ENCODE measurements around the gene MPV17L2. TPM values are rescaled to one million over a fixed set of nuclear protein-coding genes. Genes with fewer than 3 reads are reported as not detected.

Gene MPV17L2
- total RNA-seq, 1 experiment from 2014 or later = 13.3 TPM

DNA sequence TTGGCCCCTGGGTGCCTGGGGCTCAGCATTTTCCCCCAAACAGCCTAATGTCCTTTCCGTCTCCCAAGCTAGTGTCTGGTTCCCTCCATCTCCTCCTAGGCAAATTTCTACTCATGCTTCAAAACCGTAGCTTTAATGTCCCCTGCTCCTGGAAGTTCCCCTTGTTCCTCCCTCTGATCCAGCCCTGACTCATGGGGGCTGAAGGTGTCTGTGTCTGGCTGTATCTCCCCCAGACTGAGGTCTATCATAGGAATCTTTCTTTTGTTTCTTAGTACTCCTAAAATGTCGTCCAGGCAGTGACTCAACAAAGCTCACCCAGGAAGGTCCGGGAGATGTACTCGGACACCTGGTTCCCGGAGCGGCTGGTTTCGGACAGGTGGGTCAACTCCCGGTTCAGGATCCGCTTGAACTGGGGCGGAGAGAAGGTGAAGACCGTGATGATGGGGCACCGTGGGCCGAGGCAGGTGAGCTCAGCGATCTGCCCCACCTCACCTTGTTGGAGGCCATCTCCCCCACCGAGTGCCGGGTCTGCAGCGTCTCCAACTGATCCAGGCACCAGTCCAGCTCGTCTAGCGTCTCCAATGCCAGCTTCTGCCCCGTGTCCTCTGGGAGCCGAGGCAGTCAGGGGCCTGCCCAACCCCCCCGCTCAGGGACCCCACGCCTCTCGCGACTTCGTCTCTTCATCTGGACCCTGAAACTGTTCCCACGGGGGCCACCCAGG is 27.1 kb downstream of the MPV17L2 start:
- H3K27me3 ChIP-seq (ENCODE audit: control insufficient read depth, insufficient read depth, low read length) = no peaks in the 10 kb centered on the region
- no peaks in the 10 kb centered on the region; the same call in 1 of the 2 replicates for H3K4me1 ChIP-seq (ENCODE audit: control insufficient read depth, insufficient read depth, low read length)
- H3K9me3 ChIP-seq (ENCODE audit: control insufficient read depth, insufficient read depth, low read depth, low read length) = no peaks in the 10 kb centered on the region
- no peaks in the 10 kb centered on the region for H3K36me3 ChIP-seq (ENCODE audit: control insufficient read depth, insufficient read depth, low read length)
- in situ Hi-C loops (cut with HindIII; ENCODE audit: low pct_unique_long_range_greater_than_20kb, low sequenced_read_pairs) (no loop called here), intact Hi-C loops (cut with micrococcal nuclease; ENCODE audit: unreplicated experiment) (no loop called here)
- ChIA-PET POLR2A (interaction anchor here (0.7 kb wide), 1 partner anchor 40 kb away, joined by 3 read pairs; no protein-coding TSS in a partner anchor), CTCF (interaction anchor here (0.6 kb wide), 1 partner anchor 53 kb away, joined by 3 read pairs; no protein-coding TSS in a partner anchor)
- no TSS peak for BruUV-seq (replicated peaks)
- H3K4me3 ChIP-seq (ENCODE audit: low read depth in 2 of 2, low read length in 2 of 2) = no peak overlapping the region
- no peak overlapping the region for H3K27ac ChIP-seq (ENCODE audit: low read length)
- ATAC-seq (no peak), DNase-seq (ENCODE audit: low read depth, low spot score) (no peak)
- TF ChIP-seq, protein P1, sequence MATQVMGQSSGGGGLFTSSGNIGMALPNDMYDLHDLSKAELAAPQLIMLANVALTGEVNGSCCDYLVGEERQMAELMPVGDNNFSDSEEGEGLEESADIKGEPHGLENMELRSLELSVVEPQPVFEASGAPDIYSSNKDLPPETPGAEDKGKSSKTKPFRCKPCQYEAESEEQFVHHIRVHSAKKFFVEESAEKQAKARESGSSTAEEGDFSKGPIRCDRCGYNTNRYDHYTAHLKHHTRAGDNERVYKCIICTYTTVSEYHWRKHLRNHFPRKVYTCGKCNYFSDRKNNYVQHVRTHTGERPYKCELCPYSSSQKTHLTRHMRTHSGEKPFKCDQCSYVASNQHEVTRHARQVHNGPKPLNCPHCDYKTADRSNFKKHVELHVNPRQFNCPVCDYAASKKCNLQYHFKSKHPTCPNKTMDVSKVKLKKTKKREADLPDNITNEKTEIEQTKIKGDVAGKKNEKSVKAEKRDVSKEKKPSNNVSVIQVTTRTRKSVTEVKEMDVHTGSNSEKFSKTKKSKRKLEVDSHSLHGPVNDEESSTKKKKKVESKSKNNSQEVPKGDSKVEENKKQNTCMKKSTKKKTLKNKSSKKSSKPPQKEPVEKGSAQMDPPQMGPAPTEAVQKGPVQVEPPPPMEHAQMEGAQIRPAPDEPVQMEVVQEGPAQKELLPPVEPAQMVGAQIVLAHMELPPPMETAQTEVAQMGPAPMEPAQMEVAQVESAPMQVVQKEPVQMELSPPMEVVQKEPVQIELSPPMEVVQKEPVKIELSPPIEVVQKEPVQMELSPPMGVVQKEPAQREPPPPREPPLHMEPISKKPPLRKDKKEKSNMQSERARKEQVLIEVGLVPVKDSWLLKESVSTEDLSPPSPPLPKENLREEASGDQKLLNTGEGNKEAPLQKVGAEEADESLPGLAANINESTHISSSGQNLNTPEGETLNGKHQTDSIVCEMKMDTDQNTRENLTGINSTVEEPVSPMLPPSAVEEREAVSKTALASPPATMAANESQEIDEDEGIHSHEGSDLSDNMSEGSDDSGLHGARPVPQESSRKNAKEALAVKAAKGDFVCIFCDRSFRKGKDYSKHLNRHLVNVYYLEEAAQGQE (IDR thresholded peaks at IDR 0.05; ENCODE audit: insufficient read depth in 1 of 2, low read depth in 2 of 2, low read length in 1 of 2) = no peak
- no peak for TF ChIP-seq SIN3A (IDR thresholded peaks at IDR 0.05; ENCODE audit: borderline replicate concordance, insufficient read depth, low read depth, low read length)
- TF ChIP-seq, protein P2, sequence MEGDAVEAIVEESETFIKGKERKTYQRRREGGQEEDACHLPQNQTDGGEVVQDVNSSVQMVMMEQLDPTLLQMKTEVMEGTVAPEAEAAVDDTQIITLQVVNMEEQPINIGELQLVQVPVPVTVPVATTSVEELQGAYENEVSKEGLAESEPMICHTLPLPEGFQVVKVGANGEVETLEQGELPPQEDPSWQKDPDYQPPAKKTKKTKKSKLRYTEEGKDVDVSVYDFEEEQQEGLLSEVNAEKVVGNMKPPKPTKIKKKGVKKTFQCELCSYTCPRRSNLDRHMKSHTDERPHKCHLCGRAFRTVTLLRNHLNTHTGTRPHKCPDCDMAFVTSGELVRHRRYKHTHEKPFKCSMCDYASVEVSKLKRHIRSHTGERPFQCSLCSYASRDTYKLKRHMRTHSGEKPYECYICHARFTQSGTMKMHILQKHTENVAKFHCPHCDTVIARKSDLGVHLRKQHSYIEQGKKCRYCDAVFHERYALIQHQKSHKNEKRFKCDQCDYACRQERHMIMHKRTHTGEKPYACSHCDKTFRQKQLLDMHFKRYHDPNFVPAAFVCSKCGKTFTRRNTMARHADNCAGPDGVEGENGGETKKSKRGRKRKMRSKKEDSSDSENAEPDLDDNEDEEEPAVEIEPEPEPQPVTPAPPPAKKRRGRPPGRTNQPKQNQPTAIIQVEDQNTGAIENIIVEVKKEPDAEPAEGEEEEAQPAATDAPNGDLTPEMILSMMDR (IDR thresholded peaks at IDR 0.05) = no peak
- TF ChIP-seq TCF7L2 (IDR thresholded peaks at IDR 0.05; ENCODE audit: low read depth, low read length) = no peak
- no peak for TF ChIP-seq POLR2AphosphoS5 (IDR thresholded peaks at IDR 0.05; ENCODE audit: low read depth, low read length)

DNA sequence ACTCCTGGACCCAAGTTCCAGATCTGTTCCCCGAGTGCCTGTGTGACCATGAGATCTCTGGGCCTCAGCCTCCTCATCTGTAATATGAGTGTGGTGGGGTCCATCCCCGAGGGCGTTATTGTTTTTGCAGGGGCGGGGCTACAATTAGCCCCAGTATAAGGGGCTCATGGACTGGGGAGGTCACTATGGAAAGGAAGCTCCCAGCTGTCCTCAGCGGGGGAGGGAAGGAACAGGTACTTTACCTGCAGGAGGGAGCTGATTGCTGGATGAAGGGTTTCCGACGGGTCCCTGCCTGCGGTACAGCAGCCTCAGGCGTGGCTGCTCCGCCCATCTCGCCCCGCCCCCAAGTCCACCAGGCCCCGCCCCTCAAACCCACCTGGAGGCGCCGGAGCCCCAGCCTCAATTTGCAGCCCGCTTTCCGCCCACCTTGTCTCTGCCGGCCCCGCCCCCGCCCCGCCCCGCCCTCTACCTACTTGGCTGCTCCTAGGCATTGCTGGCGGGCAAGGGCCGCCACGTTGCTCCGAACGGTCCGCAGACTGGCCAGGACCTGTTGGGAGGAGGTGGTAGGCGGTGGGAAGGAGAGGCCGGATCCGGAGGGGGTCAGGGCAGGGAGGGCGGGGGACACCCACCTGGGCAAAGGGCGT is 27.7 kb downstream of the MPV17L2 start:
- Histone ChIP-seq H3K36me3 (ENCODE audit: control insufficient read depth, insufficient read depth, low read length) (no peaks in the 10 kb centered on the region), H3K4me1 (ENCODE audit: control insufficient read depth, insufficient read depth, low read length) (no peaks in the 10 kb centered on the region; the same call in 1 of the 2 replicates), H3K27ac (ENCODE audit: low read length) (no peak overlapping the region), H3K4me3 (ENCODE audit: low read depth in 2 of 2, low read length in 2 of 2) (no peak overlapping the region), H3K27me3 (ENCODE audit: control insufficient read depth, insufficient read depth, low read length) (no peaks in the 10 kb centered on the region), H3K9me3 (ENCODE audit: control insufficient read depth, insufficient read depth, low read depth, low read length) (no peaks in the 10 kb centered on the region)
- TF ChIP-seq SIN3A (IDR thresholded peaks at IDR 0.05; ENCODE audit: borderline replicate concordance, insufficient read depth, low read depth, low read length) (no peak), POLR2AphosphoS5 (IDR thresholded peaks at IDR 0.05; ENCODE audit: low read depth, low read length) (no peak), TCF7L2 (IDR thresholded peaks at IDR 0.05; ENCODE audit: low read depth, low read length) (no peak)
- TF ChIP-seq, protein P2 (IDR thresholded peaks at IDR 0.05) = no peak
- TF ChIP-seq, protein P1 (IDR thresholded peaks at IDR 0.05; ENCODE audit: insufficient read depth in 1 of 2, low read depth in 2 of 2, low read length in 1 of 2) = no peak
- BruUV-seq (replicated peaks) = no TSS peak
- ATAC-seq = no peak
- in situ Hi-C loops (cut with HindIII; ENCODE audit: low pct_unique_long_range_greater_than_20kb, low sequenced_read_pairs) = no loop called here
- ChIA-PET CTCF (interaction anchor here (0.6 kb wide), 1 partner anchor 52 kb away, joined by 3 read pairs; no protein-coding TSS in a partner anchor), POLR2A (no interaction called here)
- intact Hi-C loops (cut with micrococcal nuclease; ENCODE audit: unreplicated experiment) = no loop called here
- no peak for DNase-seq (ENCODE audit: low read depth, low spot score)
